HCT116 (cell line): ENCODE measurements around the gene PRSS22. TPM values are rescaled to one million over a fixed set of nuclear protein-coding genes. Genes with fewer than 3 reads are reported as not detected.

ENCODE experiments used
- ATAC-seq: fragments of 200-7000 bp; cut with Tn5 transposase; 2 replicates; pipeline ENCODE4 v1.9.1; 2020; ENCODE audit warnings: mild to moderate bottlenecking, moderate library complexity
- BruUV-seq: library from RNA; stranded (reverse); fragments of 400-500 nt; replicated peaks from 2 replicates; lab custom pipeline; 2021; lab: Mats Ljungman, UMichigan
- CTCF ChIA-PET: fragments of 300-600 bp; sonication (Branson Sonifier 250); formaldehyde crosslinking; loops from one replicate; lab custom pipeline; 2021; ENCODE audit warnings: antibody characterized with exemption; lab: Charles Lee
- POLR2A ChIA-PET: fragments of 300-600, 350-600 bp; sonication (Branson Sonifier 250); formaldehyde crosslinking; loops from one replicate; lab custom pipeline; 2021; ENCODE audit warnings: antibody characterized with exemption; lab: Charles Lee
- RAD21 ChIA-PET, 2 experiments: fragments of 300-600 bp; sonication (Branson Sonifier 250); formaldehyde crosslinking; loops; one replicate each; lab custom pipeline; 2023; ENCODE audit warnings: low total read pairs in 2 of 2; ENCODE audit not compliant: uncharacterized antibody in 2 of 2, unreplicated experiment in 2 of 2, low non-redundant PET in 1 of 2; lab: Charles Lee
- DNase-seq: peaks from one replicate; pipeline ENCODE4 v3.0.0-alpha.2; 2010; ENCODE audit warnings: low read depth, low spot score
- H2AFZ ChIP-seq: fragments of 200-600 bp; shearing (Covaris generic), sonication (generic); 2 replicates; pipeline ENCODE4 v1.6.1; 2017; ENCODE audit warnings: low read depth, mixed run types, mixed read lengths, antibody characterized with exemption, low read length; ENCODE audit not compliant: poor library complexity, severe bottlenecking
- H3K27ac ChIP-seq: 2 replicates; pipeline ENCODE4 v1.5.1; 2012; ENCODE audit warnings: low read depth, low read length
- H3K27me3 ChIP-seq: fragments of 200-600 bp; sonication (generic); 2 replicates; pipeline ENCODE4 v1.6.1; 2016; ENCODE audit warnings: mixed run types, low read length, mixed read lengths; ENCODE audit not compliant: insufficient read depth
- H3K36me3 ChIP-seq, 2 experiments: fragments of 200-500 bp in 1 of 2; fragments of 200-600 bp in 1 of 2; sonication (Bioruptor generic) in 1 of 2; sonication (generic) in 1 of 2; 2 replicates each; pipeline versions ENCODE4 v1.5.1 to v1.6.1; 2014 to 2016; ENCODE audit warnings: low read length in 2 of 2, inconsistent platforms in 1 of 2, mixed read lengths in 1 of 2, mixed run types in 1 of 2; ENCODE audit not compliant: insufficient read depth in 2 of 2, control insufficient read depth in 1 of 2
- H3K4me1 ChIP-seq, 2 experiments: fragments of 200-600 bp in 1 of 2; sonication (generic) in 1 of 2; 2 replicates each; pipeline versions ENCODE4 v1.5.1 to v1.6.1; 2012 to 2017; ENCODE audit warnings: low read length in 2 of 2, inconsistent platforms in 1 of 2, mild to moderate bottlenecking in 1 of 2, mixed read lengths in 1 of 2, mixed run types in 1 of 2, moderate library complexity in 1 of 2; ENCODE audit not compliant: insufficient read depth in 2 of 2, control insufficient read depth in 1 of 2
- H3K4me2 ChIP-seq: fragments of 200-600 bp; sonication (generic); 2 replicates; pipeline ENCODE4 v1.6.1; 2017; ENCODE audit warnings: mixed run types, low read length, mixed read lengths
- H3K4me3 ChIP-seq, 2 experiments: fragments of 200-600 bp in 1 of 2; sonication (generic) in 1 of 2; replicated peaks in 1 of 2; 2 replicates each; pipeline ENCODE4 v1.5.1; 2011 to 2016; ENCODE audit warnings: low read length in 2 of 2, control low read depth in 1 of 2, low read depth in 1 of 2, mild to moderate bottlenecking in 1 of 2, mixed read lengths in 1 of 2, mixed run types in 1 of 2
- H3K79me2 ChIP-seq: fragments of 200-600 bp; sonication (generic); 2 replicates; pipeline ENCODE4 v1.6.1; 2017; ENCODE audit warnings: mild to moderate bottlenecking, mixed run types, low read length, moderate library complexity, mixed read lengths; ENCODE audit not compliant: insufficient read depth
- H3K9ac ChIP-seq: fragments of 200-600 bp; sonication (generic); 2 replicates; pipeline ENCODE4 v1.6.1; 2016; ENCODE audit warnings: low read length, mixed read lengths
- H3K9me2 ChIP-seq: fragments of 200-600 bp; sonication (generic), shearing (Covaris generic); 2 replicates; pipeline ENCODE4 v1.6.1; 2017; ENCODE audit warnings: mixed run types, mild to moderate bottlenecking, moderate library complexity; ENCODE audit not compliant: insufficient read depth
- H3K9me3 ChIP-seq, 2 experiments: fragments of 200-500 bp in 1 of 2; fragments of 200-600 bp in 1 of 2; sonication (Bioruptor generic) in 1 of 2; sonication (generic) in 1 of 2; 2 replicates each; pipeline ENCODE4 v1.6.1; 2014 to 2017; ENCODE audit warnings: low read length in 2 of 2, mixed read lengths in 2 of 2, inconsistent platforms in 1 of 2, low read depth in 1 of 2, mild to moderate bottlenecking in 1 of 2, mixed run types in 1 of 2, moderate library complexity in 1 of 2; ENCODE audit not compliant: control insufficient read depth in 1 of 2, insufficient read depth in 1 of 2
- H4K20me1 ChIP-seq: fragments of 200-600 bp; sonication (generic), shearing (Covaris generic); 2 replicates; pipeline ENCODE4 v1.6.1; 2017; ENCODE audit warnings: mixed run types, mild to moderate bottlenecking, moderate library complexity; ENCODE audit not compliant: insufficient read depth
- POLR2AphosphoS5 ChIP-seq: IDR thresholded peaks from 2 replicates; pipeline ENCODE4 v1.6.1; 2011; ENCODE audit warnings: mild to moderate bottlenecking, low read depth, low read length, moderate library complexity
- RAD21 ChIP-seq: IDR thresholded peaks from 2 replicates; pipeline ENCODE4 v1.6.1; 2012; ENCODE audit warnings: low read depth, mild to moderate bottlenecking
- intact Hi-C: fragments of 100-400 bp; cut with micrococcal nuclease; formaldehyde crosslinking; loops from 2 replicates; pipeline ENCODE4 v1.10.0; 2022
- total RNA-seq: library from RNA; stranded (reverse); gene quantifications from one replicate; pipeline ENCODE4 v1.2.1, GENCODE V29; 2021; ENCODE audit not compliant: unreplicated experiment
- TF ChIP-seq, protein P1 (sequence below), 3 experiments: fragments of 200-600 bp in 1 of 3; sonication (generic) in 1 of 3; IDR thresholded peaks in 2 of 3; conservative IDR thresholded peaks in 1 of 3; 2 replicates each; pipeline ENCODE4 v1.5.1; 2012 to 2017; ENCODE audit warnings: low read depth in 2 of 3, low read length in 2 of 3, antibody characterized with exemption in 1 of 3, borderline replicate concordance in 1 of 3, control low read depth in 1 of 3, mild to moderate bottlenecking in 1 of 3, mixed read lengths in 1 of 3, mixed run types in 1 of 3, moderate library complexity in 1 of 3; ENCODE audit not compliant: insufficient read depth in 1 of 3
- TF ChIP-seq, protein P2 (sequence below): IDR thresholded peaks from 2 replicates; pipeline ENCODE4 v1.6.1; 2012; ENCODE audit warnings: low read depth

PRSS22 gene
- total RNA-seq, 1 experiment from 2014 or later = 20.2 TPM

DNA sequence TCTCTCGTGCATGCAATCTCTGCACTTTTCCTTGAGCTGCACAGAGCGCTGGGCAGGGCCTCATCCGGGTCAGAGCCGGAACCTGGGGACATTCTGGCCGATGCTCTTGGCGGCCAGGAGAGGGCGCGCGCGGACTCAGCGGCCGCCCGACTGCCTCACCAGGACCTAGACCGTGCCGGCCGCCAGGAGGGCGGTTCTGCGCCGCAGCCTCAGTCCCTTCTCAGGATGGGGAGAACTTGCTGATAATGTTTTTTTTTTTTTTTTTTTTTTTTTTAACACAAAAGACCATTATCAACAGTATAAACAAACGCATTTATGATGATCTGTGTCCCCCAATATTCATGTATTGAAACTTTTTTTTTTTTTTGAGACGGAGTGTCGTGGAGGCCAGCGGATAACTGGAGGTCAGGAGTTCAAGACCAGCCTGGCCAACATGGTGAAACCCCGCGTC, 17.0 kb upstream of the PRSS22 start:
- peaks cover 19 to 34% of the 10 kb centered on the region in 2 experiments for H3K4me1 ChIP-seq
- DNase-seq (peak; percentile 67), ATAC-seq (peak; percentile 97)
- peaks cover 0 to 4% of the 10 kb centered on the region in 2 experiments; a peak in 1 of 4 replicates for H3K9me3 ChIP-seq
- ChIA-PET RAD21 (interaction anchor here (0.6 to 0.7 kb wide), 4 partner anchors 16 to 92 kb away, joined by 3 to 10 read pairs (median 4); no protein-coding TSS in a partner anchor), CTCF (interaction anchor here (0.6 to 1.4 kb wide), 7 partner anchors 8 to 680 kb away, joined by 3 to 11 read pairs (median 3); partner anchors contain the start of gene FLYWCH2), POLR2A (interaction anchor here (0.7 to 1.0 kb wide), 3 partner anchors 8 to 36 kb away, joined by 4 to 7 read pairs (median 5); partner anchors contain the start of gene FLYWCH2)
- H3K9me2 ChIP-seq = no peaks in the 10 kb centered on the region
- H3K36me3 ChIP-seq = no peaks in the 10 kb centered on the region
- peak overlapping the region; percentile 38 for H3K9ac ChIP-seq
- TF ChIP-seq RAD21 (peak; percentile 83), POLR2AphosphoS5 (peak; percentile 32; the same call in 1 of the 2 replicates)
- TF ChIP-seq, protein P1, sequence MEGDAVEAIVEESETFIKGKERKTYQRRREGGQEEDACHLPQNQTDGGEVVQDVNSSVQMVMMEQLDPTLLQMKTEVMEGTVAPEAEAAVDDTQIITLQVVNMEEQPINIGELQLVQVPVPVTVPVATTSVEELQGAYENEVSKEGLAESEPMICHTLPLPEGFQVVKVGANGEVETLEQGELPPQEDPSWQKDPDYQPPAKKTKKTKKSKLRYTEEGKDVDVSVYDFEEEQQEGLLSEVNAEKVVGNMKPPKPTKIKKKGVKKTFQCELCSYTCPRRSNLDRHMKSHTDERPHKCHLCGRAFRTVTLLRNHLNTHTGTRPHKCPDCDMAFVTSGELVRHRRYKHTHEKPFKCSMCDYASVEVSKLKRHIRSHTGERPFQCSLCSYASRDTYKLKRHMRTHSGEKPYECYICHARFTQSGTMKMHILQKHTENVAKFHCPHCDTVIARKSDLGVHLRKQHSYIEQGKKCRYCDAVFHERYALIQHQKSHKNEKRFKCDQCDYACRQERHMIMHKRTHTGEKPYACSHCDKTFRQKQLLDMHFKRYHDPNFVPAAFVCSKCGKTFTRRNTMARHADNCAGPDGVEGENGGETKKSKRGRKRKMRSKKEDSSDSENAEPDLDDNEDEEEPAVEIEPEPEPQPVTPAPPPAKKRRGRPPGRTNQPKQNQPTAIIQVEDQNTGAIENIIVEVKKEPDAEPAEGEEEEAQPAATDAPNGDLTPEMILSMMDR (IDR thresholded peaks at IDR 0.05 in 2 of 3, conservative IDR thresholded peaks at IDR 0.05 in 1 of 3; ENCODE audit: borderline replicate concordance in 1 of 3, insufficient read depth in 1 of 3, low read depth in 2 of 3, low read length in 2 of 3) = peak; percentile 89 to 96 (median 96)
- TF ChIP-seq, protein P2, sequence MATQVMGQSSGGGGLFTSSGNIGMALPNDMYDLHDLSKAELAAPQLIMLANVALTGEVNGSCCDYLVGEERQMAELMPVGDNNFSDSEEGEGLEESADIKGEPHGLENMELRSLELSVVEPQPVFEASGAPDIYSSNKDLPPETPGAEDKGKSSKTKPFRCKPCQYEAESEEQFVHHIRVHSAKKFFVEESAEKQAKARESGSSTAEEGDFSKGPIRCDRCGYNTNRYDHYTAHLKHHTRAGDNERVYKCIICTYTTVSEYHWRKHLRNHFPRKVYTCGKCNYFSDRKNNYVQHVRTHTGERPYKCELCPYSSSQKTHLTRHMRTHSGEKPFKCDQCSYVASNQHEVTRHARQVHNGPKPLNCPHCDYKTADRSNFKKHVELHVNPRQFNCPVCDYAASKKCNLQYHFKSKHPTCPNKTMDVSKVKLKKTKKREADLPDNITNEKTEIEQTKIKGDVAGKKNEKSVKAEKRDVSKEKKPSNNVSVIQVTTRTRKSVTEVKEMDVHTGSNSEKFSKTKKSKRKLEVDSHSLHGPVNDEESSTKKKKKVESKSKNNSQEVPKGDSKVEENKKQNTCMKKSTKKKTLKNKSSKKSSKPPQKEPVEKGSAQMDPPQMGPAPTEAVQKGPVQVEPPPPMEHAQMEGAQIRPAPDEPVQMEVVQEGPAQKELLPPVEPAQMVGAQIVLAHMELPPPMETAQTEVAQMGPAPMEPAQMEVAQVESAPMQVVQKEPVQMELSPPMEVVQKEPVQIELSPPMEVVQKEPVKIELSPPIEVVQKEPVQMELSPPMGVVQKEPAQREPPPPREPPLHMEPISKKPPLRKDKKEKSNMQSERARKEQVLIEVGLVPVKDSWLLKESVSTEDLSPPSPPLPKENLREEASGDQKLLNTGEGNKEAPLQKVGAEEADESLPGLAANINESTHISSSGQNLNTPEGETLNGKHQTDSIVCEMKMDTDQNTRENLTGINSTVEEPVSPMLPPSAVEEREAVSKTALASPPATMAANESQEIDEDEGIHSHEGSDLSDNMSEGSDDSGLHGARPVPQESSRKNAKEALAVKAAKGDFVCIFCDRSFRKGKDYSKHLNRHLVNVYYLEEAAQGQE = no peak
- H3K4me2 ChIP-seq = peak overlapping the region; percentile 76
- peak overlapping the region; percentile 16 for H2AFZ ChIP-seq
- BruUV-seq = no TSS peak
- H3K27ac ChIP-seq = peak overlapping the region; percentile 41; the same call in 1 of the 2 replicates
- H3K79me2 ChIP-seq = no peaks in the 10 kb centered on the region
- H4K20me1 ChIP-seq = no peaks in the 10 kb centered on the region
- intact Hi-C loops = loop anchor here (1.0 kb wide), 1 partner anchor 44 kb away; no protein-coding TSS in a partner anchor
- peak overlapping the region; percentile 27 to 47 for H3K4me3 ChIP-seq
- H3K27me3 ChIP-seq = no peaks in the 10 kb centered on the region
